ENCODE results near the gene UHRF1.

UHRF1 gene

GRCh38 chr19:5003781-5004180, 94.5 kb downstream of the UHRF1 start:
- no peak overlapping the region for H3K4me3 ChIP-seq (ENCODE audit: low read depth, low read length)
- no peak for DNase-seq (ENCODE audit: low read depth, low spot score)
- CTCF ChIA-PET: interaction anchor here (1.1 to 4.9 kb wide), 4 partner anchors 10 to 29 kb away, joined by 3 to 91 read pairs (median 16); no protein-coding TSS in a partner anchor
- POLR2A ChIA-PET: no interaction called here
- TF ChIP-seq CTCF (IDR thresholded peaks at IDR 0.05; ENCODE audit: insufficient read depth, low read length, missing control alignments): no peak

GRCh38 chr19:5005096-5005495, 95.8 kb downstream of the UHRF1 start:
- ChIA-PET POLR2A (no interaction called here), CTCF (interaction anchor here (0.8 to 4.9 kb wide), 3 partner anchors 13 to 28 kb away, joined by 3 to 91 read pairs (median 4); no protein-coding TSS in a partner anchor)
- TF ChIP-seq CTCF (IDR thresholded peaks at IDR 0.05; ENCODE audit: insufficient read depth, low read length, missing control alignments): no peak
- H3K4me3 ChIP-seq (ENCODE audit: low read depth, low read length): no peak overlapping the region
- DNase-seq (ENCODE audit: low read depth, low spot score): no peak

- TF ChIP-seq CTCF (IDR thresholded peaks at IDR 0.05; ENCODE audit: insufficient read depth, low read length, missing control alignments): no peak
- no peak for DNase-seq (ENCODE audit: low read depth, low spot score)
- no peak overlapping the region for H3K4me3 ChIP-seq (ENCODE audit: low read depth, low read length)
- POLR2A ChIA-PET: no interaction called here
- CTCF ChIA-PET: interaction anchor here (1.6 to 2.6 kb wide), 2 partner anchors 25 to 197 kb away, joined by 4 to 14 read pairs; no protein-coding TSS in a partner anchor
These were observed 96.9 kb downstream of the UHRF1 start for GRCh38 chr19:5006201-5006600.

GRCh38 chr19:5006821-5007220, 97.5 kb downstream of the UHRF1 start:
- DNase-seq (ENCODE audit: low read depth, low spot score): no peak
- TF ChIP-seq CTCF (IDR thresholded peaks at IDR 0.05; ENCODE audit: insufficient read depth, low read length, missing control alignments): no peak
- ChIA-PET CTCF (interaction anchor here (1.6 to 2.6 kb wide), 2 partner anchors 24 to 197 kb away, joined by 4 to 14 read pairs; no protein-coding TSS in a partner anchor), POLR2A (no interaction called here)
- H3K4me3 ChIP-seq (ENCODE audit: low read depth, low read length): no peak overlapping the region

Measured in AG04449 (cell line).